ENCODE data around the gene SPI1. TPM values are rescaled to one million over a fixed set of nuclear protein-coding genes. Genes with fewer than 3 reads are reported as not detected.
"Not testable (repeated sequence)": the region's sequence is repeated elsewhere in the genome, so short reads cannot be mapped to it uniquely, and the experiment has no call there.

SPI1 gene
- total RNA-seq, 1 donor from 2014 or later: not detected

- DNase-seq (ENCODE audit: low read depth): no peak
Measured at GRCh38 chr11:47340010-47340409, 38.3 kb downstream of the SPI1 start.

GRCh38 chr11:47338396-47339241, 39.7 kb downstream of the SPI1 start:
- no peak for DNase-seq (ENCODE audit: low read depth)

- DNase-seq (ENCODE audit: low read depth): no peak
Measured at GRCh38 chr11:47337229-47337924, 41.0 kb downstream of the SPI1 start.

GRCh38 chr11:47336595-47336994, 41.8 kb downstream of the SPI1 start:
- DNase-seq (ENCODE audit: low read depth): no peak

GRCh38 chr11:47335733-47336132, 42.6 kb downstream of the SPI1 start:
- DNase-seq (ENCODE audit: low read depth): no peak

- not testable (repeated sequence) for DNase-seq (ENCODE audit: low read depth)
Measured at GRCh38 chr11:47334699-47335411, 43.5 kb downstream of the SPI1 start.

GRCh38 chr11:47333886-47334443, 44.4 kb downstream of the SPI1 start:
- DNase-seq (ENCODE audit: low read depth): no peak

GRCh38 chr11:47333526-47333845, 44.9 kb downstream of the SPI1 start:
- DNase-seq (ENCODE audit: low read depth): no peak

- DNase-seq (ENCODE audit: low read depth): no peak
Measured at GRCh38 chr11:47332791-47333525, 45.4 kb downstream of the SPI1 start.

- DNase-seq (ENCODE audit: low read depth): no peak
Measured at GRCh38 chr11:47332303-47332711, 46.0 kb downstream of the SPI1 start.

GRCh38 chr11:47331454-47332302, 46.7 kb downstream of the SPI1 start:
- no peak for DNase-seq (ENCODE audit: low read depth)

GRCh38 chr11:47329987-47330931, 48.1 kb downstream of the SPI1 start:
- peak; percentile 28 for DNase-seq (ENCODE audit: low read depth)

GRCh38 chr11:47329431-47329986, 48.8 kb downstream of the SPI1 start:
- DNase-seq (ENCODE audit: low read depth): no peak

GRCh38 chr11:47328449-47329390, 49.6 kb downstream of the SPI1 start:
- no peak for DNase-seq (ENCODE audit: low read depth)

- no peak for DNase-seq (ENCODE audit: low read depth)
Measured at GRCh38 chr11:47327949-47328348, 50.4 kb downstream of the SPI1 start.

GRCh38 chr11:47327025-47327424, 51.3 kb downstream of the SPI1 start:
- no peak for DNase-seq (ENCODE audit: low read depth)

GRCh38 chr11:47326198-47326597, 52.1 kb downstream of the SPI1 start:
- DNase-seq (ENCODE audit: low read depth): no peak

All from renal cortical epithelial cell (primary cell).